Left renal cortex interstitium (tissue), 4 donors: ENCODE data around the gene C5orf24. TPM values are rescaled to one million over a fixed set of nuclear protein-coding genes. Genes with fewer than 3 reads are reported as not detected.
A peak's percentile ranks its signal among the peaks of the same experiment; 100 is the strongest.
"Not testable (repeated sequence)": the region's sequence is repeated elsewhere in the genome, so short reads cannot be mapped to it uniquely, and the experiment has no call there.

Experiments
- DNase-seq, 4 donors: peaks; one replicate each; pipeline ENCODE4 v3.0.0-alpha.2; 2013; ENCODE audit warnings: low read depth in 4 of 4, low spot score in 2 of 4, missing footprints in 1 of 4
- polyA plus RNA-seq, 4 donors: library from polyadenylated mRNA; unstranded; fragments of 120-200 nt; gene quantifications; one replicate each; pipeline ENCODE4 v1.2.1, GENCODE V29; 2013; ENCODE audit not compliant: insufficient read length in 4 of 4

C5orf24 gene
- polyA plus RNA-seq, 4 donors, result 95.0 to 119 (median 97.4) TPM

- DNase-seq, result not testable (repeated sequence)
These were observed 10.7 kb downstream of the C5orf24 start for GRCh38 chr5:134856465-134856864.

DNA sequence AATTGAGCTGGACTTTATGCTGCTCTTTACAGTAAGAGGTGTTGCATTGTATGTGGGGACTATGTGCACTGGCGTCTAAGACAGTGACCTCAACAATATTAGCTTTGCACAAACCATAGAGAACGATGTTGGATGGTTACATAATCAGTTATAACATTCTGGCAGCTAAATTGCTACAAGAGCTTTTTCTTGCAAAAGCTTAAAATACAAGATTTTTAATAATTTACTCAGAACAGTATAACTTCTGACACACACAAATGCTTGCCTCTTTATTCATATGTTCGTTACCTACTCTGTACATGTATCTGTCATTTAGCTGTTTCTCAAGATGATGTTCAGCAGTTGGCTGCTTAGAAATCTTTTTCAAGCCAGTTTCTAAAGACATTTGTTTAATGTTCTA, 11.6 kb downstream of the C5orf24 start:
- no peak for DNase-seq

- DNase-seq, result no peak
These were observed 18.9 kb downstream of the C5orf24 start for GRCh38 chr5:134864707-134865106.

- DNase-seq, result no peak
These were observed 27.7 kb downstream of the C5orf24 start for GRCh38 chr5:134873494-134873893.

DNA sequence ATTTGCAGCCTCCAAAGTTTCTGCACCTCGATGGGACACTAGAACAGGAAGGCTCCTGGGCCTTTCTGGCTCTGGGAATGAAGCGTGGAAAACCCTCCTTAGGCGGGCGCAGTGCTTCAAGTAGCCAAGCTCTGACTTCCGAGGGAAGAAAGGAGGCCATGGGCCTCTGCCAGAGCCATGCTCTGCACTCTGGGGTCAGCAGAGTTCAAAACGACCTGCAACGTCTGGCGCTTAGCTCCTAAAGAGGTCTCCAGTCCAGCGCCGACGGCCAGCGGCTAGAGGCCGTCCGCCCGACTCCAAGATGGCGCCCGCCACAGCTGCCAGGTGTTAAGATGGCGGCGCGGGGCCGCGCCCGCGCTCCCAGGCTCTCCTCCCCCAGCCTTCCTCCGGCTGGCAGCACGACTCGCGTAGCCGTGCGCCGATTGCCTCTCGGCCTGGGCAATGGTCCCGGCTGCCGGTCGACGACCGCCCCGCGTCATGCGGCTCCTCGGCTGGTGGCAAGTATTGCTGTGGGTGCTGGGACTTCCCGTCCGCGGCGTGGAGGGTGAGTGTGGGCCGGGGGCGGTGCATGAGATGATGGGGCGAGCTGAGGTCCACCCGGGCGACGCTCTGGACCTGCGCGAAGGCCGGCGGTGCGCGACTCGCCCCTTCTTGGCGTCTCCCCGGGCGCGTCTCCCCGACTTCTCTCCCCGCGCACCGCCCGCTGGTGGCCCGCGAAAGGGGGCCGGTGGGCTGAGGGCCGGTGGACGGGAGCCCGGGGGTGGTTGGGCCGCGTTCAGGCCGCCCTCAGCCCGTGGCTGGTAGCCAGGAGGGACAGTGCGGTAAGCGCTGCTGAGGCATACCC, 28.4 kb downstream of the C5orf24 start, which contains the start of gene TXNDC15:
Gene TXNDC15 (plus strand): TSS at position 385 of the 844 bp plus-strand sequence. CDS start 57 bp downstream, at position 442.
- peak; percentile 66 to 82 (median 78) for DNase-seq

DNA sequence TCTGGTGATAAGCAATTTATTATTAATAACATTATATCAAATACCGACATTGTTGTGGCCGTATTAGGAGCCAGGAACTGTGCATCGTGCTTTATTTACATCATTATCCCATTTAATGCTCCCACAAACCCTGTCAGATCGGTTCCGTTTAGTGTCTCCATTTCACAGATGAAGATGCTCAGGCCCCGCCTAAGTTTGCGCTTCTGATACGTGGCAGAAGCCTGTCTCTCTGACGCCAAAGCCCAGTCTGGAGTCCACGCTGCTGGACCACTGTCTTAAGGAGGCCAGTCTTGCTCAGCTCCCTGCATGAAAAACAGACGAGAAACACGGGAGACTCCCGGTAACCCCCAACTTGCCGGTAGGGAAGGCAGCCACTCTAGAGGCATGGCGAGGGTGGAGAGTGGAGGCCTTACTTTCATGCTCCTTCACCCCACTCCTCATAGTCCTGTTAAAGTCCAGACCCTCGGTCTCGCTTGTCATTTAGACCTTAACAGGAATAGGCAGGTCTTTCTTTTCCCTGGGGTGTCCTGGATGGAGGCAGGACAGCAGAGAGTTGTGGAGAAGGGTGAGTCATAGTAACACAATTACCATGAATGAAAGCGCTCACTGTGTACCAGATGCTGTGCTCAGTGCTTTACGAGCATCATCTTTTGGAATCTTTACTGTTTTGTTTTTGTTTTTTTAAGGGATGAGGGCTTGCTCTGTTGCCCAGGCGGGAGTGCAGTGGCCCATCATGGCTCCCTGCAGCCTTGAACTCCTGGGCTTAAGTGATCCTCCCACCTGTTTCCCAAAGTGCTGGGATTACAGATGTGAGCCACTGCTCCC, 29.3 kb downstream of the C5orf24 start:
- peak in 3 of 4 donors; percentile 45 to 52 (median 45) for DNase-seq

GRCh38 chr5:134877159-134877558, 31.4 kb downstream of the C5orf24 start:
- DNase-seq, result no peak

DNA sequence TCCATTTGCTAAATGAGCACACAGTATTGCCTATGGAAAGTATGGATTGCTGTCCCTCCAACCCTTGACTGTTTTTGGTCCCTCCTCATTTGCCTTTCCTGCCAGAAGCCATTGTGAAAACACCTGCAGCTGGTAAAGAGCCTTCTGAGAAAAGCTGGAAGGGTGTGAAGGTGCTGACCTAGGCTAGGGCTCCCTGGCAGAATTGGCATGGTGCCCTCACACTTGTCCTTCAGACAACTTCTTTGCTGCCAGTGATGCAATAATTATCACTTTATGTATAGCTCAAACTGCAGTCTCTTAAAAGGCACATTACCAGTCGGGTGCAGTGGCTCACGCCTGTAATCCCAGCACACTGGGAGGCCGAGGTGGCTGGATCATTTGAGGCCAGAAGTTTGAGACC, 32.6 kb downstream of the C5orf24 start:
- DNase-seq, result no peak

DNA sequence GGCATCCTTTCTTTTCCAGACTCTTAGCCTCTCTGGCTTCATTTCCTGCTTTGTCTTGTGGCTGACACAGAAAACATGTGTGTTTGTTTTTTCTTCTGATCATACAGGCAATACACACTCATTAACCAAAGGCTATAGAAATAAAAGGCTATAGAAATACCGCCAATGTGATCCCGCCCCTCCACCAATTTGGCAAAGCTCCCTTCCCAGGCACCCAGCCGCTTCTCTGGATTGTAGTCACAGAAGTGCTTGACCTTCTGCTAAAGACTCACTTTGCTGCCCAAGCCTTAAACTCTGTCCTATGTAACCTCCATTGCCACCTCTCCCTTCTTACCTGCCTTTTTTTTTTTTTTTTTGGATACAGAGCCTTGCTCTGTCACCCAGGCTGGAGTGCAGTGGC, 33.7 kb downstream of the C5orf24 start:
- no peak for DNase-seq

GRCh38 chr5:134880937-134881336, 35.2 kb downstream of the C5orf24 start:
- not testable (repeated sequence) for DNase-seq

DNA sequence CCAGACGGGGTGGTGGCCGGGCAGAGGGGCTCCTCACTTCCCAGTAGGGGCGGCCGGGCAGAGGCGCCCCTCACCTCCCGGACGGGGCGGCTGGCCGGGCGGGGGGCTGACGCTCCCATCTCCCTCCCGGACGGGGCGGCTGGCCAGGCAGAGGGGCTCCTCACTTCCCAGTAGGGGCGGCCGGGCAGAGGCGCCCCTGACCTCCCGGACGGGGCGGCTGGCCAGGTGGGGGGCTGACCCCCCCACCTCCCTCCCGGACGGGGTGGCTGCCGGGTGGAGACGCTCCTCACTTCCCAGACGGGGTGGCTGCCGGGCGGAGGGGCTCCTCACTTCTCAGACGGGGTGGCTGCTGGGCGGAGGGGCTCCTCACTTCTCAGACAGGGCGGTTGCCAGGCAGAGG, 35.9 kb downstream of the C5orf24 start:
- not testable (repeated sequence) for DNase-seq

DNA sequence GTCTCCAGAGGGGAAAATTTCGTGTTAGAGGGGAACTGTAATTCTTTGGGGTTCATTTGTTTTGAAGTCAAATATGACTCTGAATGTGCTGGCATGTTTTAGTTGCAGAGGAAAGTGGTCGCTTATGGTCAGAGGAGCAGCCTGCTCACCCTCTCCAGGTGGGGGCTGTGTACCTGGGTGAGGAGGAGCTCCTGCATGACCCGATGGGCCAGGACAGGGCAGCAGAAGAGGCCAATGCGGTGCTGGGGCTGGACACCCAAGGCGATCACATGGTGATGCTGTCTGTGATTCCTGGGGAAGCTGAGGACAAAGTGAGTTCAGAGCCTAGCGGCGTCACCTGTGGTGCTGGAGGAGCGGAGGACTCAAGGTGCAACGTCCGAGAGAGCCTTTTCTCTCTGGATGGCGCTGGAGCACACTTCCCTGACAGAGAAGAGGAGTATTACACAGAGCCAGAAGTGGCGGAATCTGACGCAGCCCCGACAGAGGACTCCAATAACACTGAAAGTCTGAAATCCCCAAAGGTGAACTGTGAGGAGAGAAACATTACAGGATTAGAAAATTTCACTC, 41.9 kb downstream of the C5orf24 start:
- no peak for DNase-seq

GRCh38 chr5:134889335-134889734, 43.6 kb downstream of the C5orf24 start:
- DNase-seq, result no peak

- no peak for DNase-seq
These were observed 45.7 kb downstream of the C5orf24 start for GRCh38 chr5:134891473-134891872.

- DNase-seq, result no peak
These were observed 46.5 kb downstream of the C5orf24 start for GRCh38 chr5:134892282-134892681.

- DNase-seq, result no peak
These were observed 47.2 kb downstream of the C5orf24 start for GRCh38 chr5:134892926-134893325.

GRCh38 chr5:134893748-134894505, 48.2 kb downstream of the C5orf24 start:
- DNase-seq, result no peak

- DNase-seq, result no peak
These were observed 56.5 kb downstream of the C5orf24 start for GRCh38 chr5:134902071-134902801.

- DNase-seq, result peak; percentile 36 to 83 (median 73)
These were observed 59.0 kb downstream of the C5orf24 start, which contains the start of gene PCBD2 for GRCh38 chr5:134904610-134905245. Gene PCBD2, plus strand, starts transcription at chr5:134905131. Its CDS starts 9 bp downstream, at chr5:134905140.
